ENCODE measurements around the gene TERF2IP. TPM values are rescaled to one million over a fixed set of nuclear protein-coding genes. Genes with fewer than 3 reads are reported as not detected.
A peak's percentile ranks its signal among the peaks of the same experiment; 100 is the strongest.

The TERF2IP gene
- total RNA-seq, 4 donors from 2014 or later: 72.6 to 97.2 (median 85.2) TPM

DNA sequence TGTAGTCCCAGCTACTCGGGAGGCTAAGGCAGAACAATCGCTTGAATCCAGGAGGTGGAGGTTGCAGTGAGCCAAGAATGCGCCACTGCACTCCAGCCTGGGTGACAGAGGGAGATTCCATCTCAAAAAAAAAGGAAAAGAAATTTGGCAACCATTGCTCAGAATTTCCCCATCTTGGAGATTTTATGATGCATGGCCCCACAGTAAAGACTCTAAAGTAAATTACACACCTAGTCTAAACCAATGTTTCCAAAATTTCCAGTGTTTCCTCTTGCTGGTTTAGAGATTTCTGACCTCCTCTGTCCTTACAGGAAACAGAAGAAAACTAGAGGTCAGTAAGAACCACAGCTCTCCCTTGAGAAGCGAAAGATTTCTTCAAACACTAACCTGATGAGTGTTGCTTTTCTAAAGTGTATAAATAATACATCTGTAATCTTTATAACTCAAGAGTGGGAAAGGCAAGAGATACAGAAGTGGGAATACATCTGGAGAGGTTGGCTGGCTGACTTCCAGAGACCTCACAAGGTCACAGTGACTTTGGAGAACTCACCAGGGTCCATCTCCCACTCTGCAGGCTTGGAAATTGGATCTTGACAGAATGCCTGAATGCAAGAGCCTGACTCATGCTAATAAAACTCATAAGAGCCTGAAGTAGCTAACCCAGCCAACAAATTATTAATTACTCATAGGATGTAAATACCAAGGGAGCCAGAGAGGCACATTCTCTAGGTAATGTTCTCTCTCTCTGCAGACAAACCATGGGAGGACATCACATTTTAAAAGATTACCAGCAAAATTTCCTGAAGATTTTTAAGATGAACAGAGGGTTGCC lies 33.3 kb upstream of the TERF2IP start:
- intact Hi-C loops (cut with DNase I; ENCODE audit: low total_unique reads): no loop called here
- WGBS, 2 donors: 89 to 99% methylated on average over 4 of the region's 4 CpGs
- TF ChIP-seq CTCF (IDR thresholded peaks at IDR 0.05): no peak
- TF ChIP-seq POLR2A (IDR thresholded peaks at IDR 0.05): no peak
- DNase-seq (ENCODE audit: low spot score in 2 of 2): peak in 1 of 2 donors; percentile 14
- H3K4me3 ChIP-seq (ENCODE audit: low read depth, poor library complexity, severe bottlenecking): no peak overlapping the region

- 97 to 100% methylated on average over 2 of the region's 2 CpGs for WGBS, 2 donors
- intact Hi-C loops (cut with DNase I; ENCODE audit: low total_unique reads): no loop called here
- TF ChIP-seq CTCF (IDR thresholded peaks at IDR 0.05) (no peak), POLR2A (IDR thresholded peaks at IDR 0.05) (no peak)
- H3K4me3 ChIP-seq (ENCODE audit: low read depth, poor library complexity, severe bottlenecking): no peak overlapping the region
- DNase-seq (ENCODE audit: low spot score in 2 of 2): peak in 1 of 2 donors; percentile 54
Measured at GRCh38 chr16:75615619-75616018, 32.0 kb upstream of the TERF2IP start.

GRCh38 chr16:75616521-75617010 lies 31.0 kb upstream of the TERF2IP start:
- WGBS, 2 donors: 90 to 94% methylated on average over 4 of the region's 4 CpGs
- intact Hi-C loops (cut with DNase I; ENCODE audit: low total_unique reads): no loop called here
- TF ChIP-seq CTCF (IDR thresholded peaks at IDR 0.05) (no peak), POLR2A (IDR thresholded peaks at IDR 0.05) (no peak)

DNA sequence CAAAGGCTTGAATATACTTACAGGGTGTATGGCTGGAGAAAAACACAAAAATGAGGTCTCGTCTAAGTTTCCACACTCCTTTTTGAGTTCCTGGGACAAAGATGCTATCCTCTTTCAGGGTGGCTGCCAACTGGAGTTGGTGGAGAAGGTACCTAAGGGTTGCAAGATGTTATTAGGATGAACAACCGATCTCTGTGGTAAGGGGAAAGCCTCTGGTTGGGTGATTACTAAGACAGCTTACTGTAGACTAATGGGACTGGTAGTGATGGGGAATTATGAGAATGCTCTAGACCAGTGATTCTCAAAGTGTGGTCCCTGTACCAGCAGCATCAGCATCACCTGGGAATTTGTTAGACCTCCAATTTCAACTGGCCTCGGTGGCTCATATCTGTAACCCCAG lies 30.5 kb upstream of the TERF2IP start:
- TF ChIP-seq CTCF (IDR thresholded peaks at IDR 0.05) (no peak), POLR2A (IDR thresholded peaks at IDR 0.05) (no peak)
- H3K4me3 ChIP-seq (ENCODE audit: low read depth, poor library complexity, severe bottlenecking): no peak overlapping the region
- no peak for DNase-seq (ENCODE audit: low spot score in 2 of 2)
- 87 to 97% methylated on average over 3 of the region's 3 CpGs for WGBS, 2 donors
- intact Hi-C loops (cut with DNase I; ENCODE audit: low total_unique reads): no loop called here

More at GRCh38 chr16:75616521-75617010, 31.0 kb upstream of the TERF2IP start:
- no peak for DNase-seq (ENCODE audit: low spot score in 2 of 2)
- no peak overlapping the region for H3K4me3 ChIP-seq (ENCODE audit: low read depth, poor library complexity, severe bottlenecking)

DNA sequence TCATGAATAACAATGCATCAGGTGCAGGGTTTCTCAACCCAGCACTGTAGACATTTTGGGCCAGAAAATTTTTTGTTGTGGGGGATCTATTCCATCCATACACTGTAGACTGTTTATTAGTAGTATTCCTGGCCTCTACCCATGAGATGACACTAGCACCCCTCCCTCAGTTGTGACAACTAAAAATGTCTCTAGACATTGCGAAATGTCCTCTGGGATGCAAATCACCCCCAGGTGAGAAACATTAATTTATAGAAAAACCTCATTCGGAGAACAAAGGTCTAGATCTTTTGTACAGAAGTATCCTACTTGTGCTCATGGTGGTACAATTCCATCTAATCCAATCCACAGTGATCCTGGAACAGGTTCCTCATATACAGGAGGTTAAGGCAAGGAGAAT lies 28.8 kb upstream of the TERF2IP start:
- intact Hi-C loops (cut with DNase I; ENCODE audit: low total_unique reads): no loop called here
- WGBS, 2 donors: 86 to 100% methylated on average over 2 of the region's 2 CpGs

More for the DNA sequence above, 28.8 kb upstream of the TERF2IP start:
- no peak overlapping the region for H3K4me3 ChIP-seq (ENCODE audit: low read depth, poor library complexity, severe bottlenecking)
- TF ChIP-seq POLR2A (IDR thresholded peaks at IDR 0.05) (no peak), CTCF (IDR thresholded peaks at IDR 0.05) (no peak)
- no peak for DNase-seq (ENCODE audit: low spot score in 2 of 2)
